Trophoblast cell (in vitro differentiated cells and primary cell): ENCODE measurements around the gene CEACAM1.

ENCODE experiments used
- DNase-seq, 2 donors: peaks; one replicate each; pipeline ENCODE4 v3.0.0-alpha.2; 2016
- H2AFZ ChIP-seq: 2 replicates; pipeline ENCODE4 v1.6.1; 2013; ENCODE audit warnings: low read length, moderate library complexity, mild to moderate bottlenecking; ENCODE audit not compliant: insufficient read depth, poor library complexity
- H2AK5ac ChIP-seq: 2 replicates; pipeline ENCODE4 v1.6.1; 2013; ENCODE audit warnings: mild to moderate bottlenecking, low read length
- H2BK120ac ChIP-seq: 2 replicates; pipeline ENCODE4 v1.6.1; 2013; ENCODE audit warnings: low read length, mild to moderate bottlenecking, moderate library complexity; ENCODE audit not compliant: insufficient read depth, poor library complexity
- H2BK12ac ChIP-seq: 2 replicates; pipeline ENCODE4 v1.6.1; 2013; ENCODE audit warnings: mild to moderate bottlenecking, low read length, moderate library complexity
- H2BK5ac ChIP-seq: 2 replicates; pipeline ENCODE4 v1.6.1; 2013; ENCODE audit warnings: low read length, low read depth, moderate library complexity, mild to moderate bottlenecking; ENCODE audit not compliant: poor library complexity
- H3K14ac ChIP-seq: 2 replicates; pipeline ENCODE4 v1.6.1; 2013; ENCODE audit warnings: mild to moderate bottlenecking, low read length
- H3K18ac ChIP-seq: 2 replicates; pipeline ENCODE4 v1.6.1; 2013; ENCODE audit warnings: mild to moderate bottlenecking, low read length
- H3K23ac ChIP-seq: 2 replicates; pipeline ENCODE4 v1.6.1; 2013; ENCODE audit warnings: low read length
- H3K27ac ChIP-seq: 2 replicates; pipeline ENCODE4 v1.5.1; 2013; ENCODE audit warnings: low read depth, mild to moderate bottlenecking, inconsistent platforms, low read length, moderate library complexity
- H3K27me3 ChIP-seq: 2 replicates; pipeline ENCODE4 v1.6.1; 2013; ENCODE audit warnings: inconsistent platforms, mild to moderate bottlenecking, low read length, moderate library complexity; ENCODE audit not compliant: insufficient read depth
- H3K36me3 ChIP-seq, 2 experiments: 1 replicate in 1 of 2; 2 replicates in 1 of 2; pipeline ENCODE4 v1.6.1; 2013; ENCODE audit warnings: low read length in 2 of 2, mild to moderate bottlenecking in 2 of 2, moderate library complexity in 1 of 2; ENCODE audit not compliant: insufficient read depth in 2 of 2, control insufficient read depth in 1 of 2
- H3K4ac ChIP-seq: 2 replicates; pipeline ENCODE4 v1.6.1; 2013; ENCODE audit warnings: low read depth, mild to moderate bottlenecking, low read length, moderate library complexity
- H3K4me1 ChIP-seq, 2 experiments: 1 replicate in 1 of 2; 2 replicates in 1 of 2; pipeline ENCODE4 v1.6.1; 2013; ENCODE audit warnings: low read length in 2 of 2, mild to moderate bottlenecking in 2 of 2, moderate library complexity in 1 of 2; ENCODE audit not compliant: insufficient read depth in 2 of 2, control insufficient read depth in 1 of 2
- H3K4me2 ChIP-seq: 2 replicates; pipeline ENCODE4 v1.6.1; 2013; ENCODE audit warnings: inconsistent platforms, mild to moderate bottlenecking, low read length, moderate library complexity
- H3K4me3 ChIP-seq: 2 replicates; pipeline ENCODE4 v1.5.1; 2013; ENCODE audit warnings: mild to moderate bottlenecking, low read depth, low read length, inconsistent platforms
- H3K79me1 ChIP-seq: one replicate; pipeline ENCODE4 v1.6.1; 2013; ENCODE audit warnings: low read length
- H3K79me2 ChIP-seq: 2 replicates; pipeline ENCODE4 v1.6.1; 2013; ENCODE audit warnings: low read length, mild to moderate bottlenecking; ENCODE audit not compliant: control insufficient read depth, insufficient read depth, poor library complexity
- H3K9ac ChIP-seq: 2 replicates; pipeline ENCODE4 v1.6.1; 2013; ENCODE audit warnings: mild to moderate bottlenecking, low read length
- H3K9me3 ChIP-seq: 2 replicates; pipeline ENCODE4 v1.6.1; 2013; ENCODE audit warnings: low read depth, mild to moderate bottlenecking, control low read depth, inconsistent platforms, low read length; ENCODE audit not compliant: insufficient read depth
- H4K12ac ChIP-seq: 2 replicates; pipeline ENCODE4 v1.6.1; 2013; ENCODE audit warnings: low read depth, mild to moderate bottlenecking, low read length, moderate library complexity
- H4K8ac ChIP-seq: 2 replicates; pipeline ENCODE4 v1.6.1; 2013; ENCODE audit warnings: low read depth, mild to moderate bottlenecking, low read length, moderate library complexity
- H4K91ac ChIP-seq: one replicate; pipeline ENCODE4 v1.6.1; 2013; ENCODE audit warnings: low read depth, mild to moderate bottlenecking, low read length, moderate library complexity
- WGBS: extraction: QIAGEN DNeasy Blood & Tissue Kit; methylation state at CpG from one replicate; pipeline ENCODE4 v1.1.7; 2013; ENCODE audit warnings: missing lambda C conversion rate; ENCODE audit not compliant: insufficient read length, insufficient coverage; ENCODE audit errors: extremely low coverage; 5-methylcytosine and 5-hydroxymethylcytosine counted together

Gene CEACAM1

GRCh38 chr19:42497492-42498168 is 30.7 kb downstream of the CEACAM1 start:
- WGBS: no CpG with 5 or more reads among the region's 3 CpGs

GRCh38 chr19:42496460-42497133 is 31.7 kb downstream of the CEACAM1 start:
- Histone ChIP-seq H3K79me2 (no peaks in the 10 kb centered on the region), H3K79me1 (no peaks in the 10 kb centered on the region), H3K23ac (no peak overlapping the region), H3K4me1 (no peaks in the 10 kb centered on the region), H3K36me3 (no peaks in the 10 kb centered on the region), H2AK5ac (no peak overlapping the region), H3K9ac (no peak overlapping the region), H4K91ac (no peak overlapping the region), H2BK5ac (no peak overlapping the region), H3K4me3 (no peak overlapping the region), H3K4me2 (no peak overlapping the region), H3K27me3 (no peaks in the 10 kb centered on the region), H2BK120ac (no peak overlapping the region), H3K9me3 (no peaks in the 10 kb centered on the region), H4K8ac (no peak overlapping the region), H3K27ac (no peak overlapping the region), H3K14ac (no peak overlapping the region), H4K12ac (no peak overlapping the region), H3K4ac (no peak overlapping the region), H2BK12ac (no peak overlapping the region), H2AFZ (no peak overlapping the region), H3K18ac (no peak overlapping the region)
- no CpG with 5 or more reads among the region's 2 CpGs for WGBS
- no peak for DNase-seq

More at GRCh38 chr19:42497492-42498168, 30.7 kb downstream of the CEACAM1 start:
- H2BK12ac ChIP-seq: no peak overlapping the region
- no peak overlapping the region for H3K4ac ChIP-seq
- no peak overlapping the region for H2BK120ac ChIP-seq
- DNase-seq: no peak
- H2AK5ac ChIP-seq: no peak overlapping the region
- H4K8ac ChIP-seq: no peak overlapping the region
- H3K4me1 ChIP-seq: no peaks in the 10 kb centered on the region
- H3K9me3 ChIP-seq: no peaks in the 10 kb centered on the region
- no peaks in the 10 kb centered on the region for H3K79me1 ChIP-seq
- no peaks in the 10 kb centered on the region for H3K79me2 ChIP-seq
- no peaks in the 10 kb centered on the region for H3K27me3 ChIP-seq
- H3K14ac ChIP-seq: no peak overlapping the region
- no peak overlapping the region for H3K9ac ChIP-seq
- H2BK5ac ChIP-seq: no peak overlapping the region
- H3K27ac ChIP-seq: no peak overlapping the region
- no peak overlapping the region for H3K23ac ChIP-seq
- no peak overlapping the region for H2AFZ ChIP-seq
- H3K4me2 ChIP-seq: no peak overlapping the region
- no peak overlapping the region for H4K91ac ChIP-seq
- no peaks in the 10 kb centered on the region for H3K36me3 ChIP-seq
- no peak overlapping the region for H3K4me3 ChIP-seq
- H3K18ac ChIP-seq: no peak overlapping the region
- no peak overlapping the region for H4K12ac ChIP-seq

GRCh38 chr19:42495663-42496062 is 32.6 kb downstream of the CEACAM1 start:
- H3K4me3 ChIP-seq: no peak overlapping the region
- H3K9me3 ChIP-seq: no peaks in the 10 kb centered on the region
- H3K36me3 ChIP-seq: no peaks in the 10 kb centered on the region
- H3K23ac ChIP-seq: no peak overlapping the region
- no peak overlapping the region for H3K4me2 ChIP-seq
- H4K91ac ChIP-seq: no peak overlapping the region
- no peak overlapping the region for H3K4ac ChIP-seq
- H2AFZ ChIP-seq: no peak overlapping the region
- no peaks in the 10 kb centered on the region for H3K79me1 ChIP-seq
- H3K18ac ChIP-seq: no peak overlapping the region
- H3K14ac ChIP-seq: no peak overlapping the region
- H3K79me2 ChIP-seq: no peaks in the 10 kb centered on the region
- no peak overlapping the region for H2BK12ac ChIP-seq
- no peaks in the 10 kb centered on the region for H3K4me1 ChIP-seq
- no peak overlapping the region for H2BK5ac ChIP-seq
- H2AK5ac ChIP-seq: no peak overlapping the region
- H3K27ac ChIP-seq: no peak overlapping the region
- no peak overlapping the region for H4K8ac ChIP-seq
- H2BK120ac ChIP-seq: no peak overlapping the region
- WGBS: no CpG with 5 or more reads among the region's 3 CpGs
- no peak for DNase-seq
- H4K12ac ChIP-seq: no peak overlapping the region
- H3K9ac ChIP-seq: no peak overlapping the region
- no peaks in the 10 kb centered on the region for H3K27me3 ChIP-seq

GRCh38 chr19:42494321-42494720 is 34.0 kb downstream of the CEACAM1 start:
- Histone ChIP-seq H3K9me3 (no peaks in the 10 kb centered on the region), H4K91ac (no peak overlapping the region), H3K9ac (no peak overlapping the region), H4K8ac (no peak overlapping the region), H3K27ac (no peak overlapping the region), H3K18ac (no peak overlapping the region), H2BK5ac (no peak overlapping the region), H2BK120ac (no peak overlapping the region), H3K4me1 (no peaks in the 10 kb centered on the region), H3K79me2 (no peaks in the 10 kb centered on the region), H3K14ac (no peak overlapping the region), H3K4ac (no peak overlapping the region), H2AK5ac (no peak overlapping the region), H3K36me3 (no peaks in the 10 kb centered on the region), H3K4me2 (no peak overlapping the region), H3K23ac (no peak overlapping the region), H2AFZ (no peak overlapping the region), H4K12ac (no peak overlapping the region), H3K4me3 (no peak overlapping the region), H3K27me3 (no peaks in the 10 kb centered on the region), H3K79me1 (no peaks in the 10 kb centered on the region), H2BK12ac (no peak overlapping the region)
- WGBS: no CpG with 5 or more reads among the region's 3 CpGs
- no peak for DNase-seq
